Measurements from ENCODE around the gene PARD3B.

DNA sequence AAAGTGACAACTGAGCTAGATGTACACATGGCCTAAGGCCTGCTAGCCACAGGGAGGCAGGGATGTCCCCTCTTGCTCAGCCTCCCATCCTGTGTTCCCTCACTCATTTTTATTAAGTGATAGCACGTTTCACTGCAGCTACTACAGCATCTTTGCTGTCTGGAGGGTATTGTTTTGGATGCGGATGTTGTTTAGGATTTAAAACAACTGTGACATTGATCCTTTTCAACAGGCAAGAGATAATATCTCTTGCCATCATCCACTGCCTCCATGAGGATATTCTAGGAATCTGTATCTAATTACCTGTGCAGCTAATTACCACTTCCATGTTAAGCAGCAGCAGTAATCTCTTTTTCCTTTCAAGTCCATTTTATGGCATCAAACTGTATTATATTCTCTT lies 345.4 kb downstream of the PARD3B start:
- no peak for TF ChIP-seq ZNF274 (IDR thresholded peaks at IDR 0.05; ENCODE audit: low read depth, low read length)
- TF ChIP-seq YY1 (IDR thresholded peaks at IDR 0.05; ENCODE audit: insufficient read depth, insufficient read length): no peak

Measured in NT2/D1 (cell line).